Adrenal gland (tissue), 5 donors: ENCODE data around the gene ARHGEF5.

Source experiments
- CTCF ChIP-seq, 6 experiments: fragments of 450-650 bp in 4 of 6; fragments of 200-600 bp in 2 of 6; sonication (generic) in 1 of 6; IDR thresholded peaks; 1 replicate in 5 of 6; 2 replicates in 1 of 6; pipeline versions ENCODE4 v1.5.1 to v1.8.0; 2016 to 2021; ENCODE audit warnings: antibody characterized with exemption in 6 of 6, mild to moderate bottlenecking in 2 of 6, moderate library complexity in 1 of 6
- POLR2A ChIP-seq, 2 donors: fragments of 450-650 bp; IDR thresholded peaks; one replicate each; pipeline ENCODE4 v1.6.1; 2017; ENCODE audit warnings: antibody characterized with exemption in 2 of 2, mild to moderate bottlenecking in 2 of 2, moderate library complexity in 1 of 2
- donor health status: DM: no; HTN: no; CAD: no.

- TF ChIP-seq CTCF (IDR thresholded peaks at IDR 0.05) (no peak), POLR2A (IDR thresholded peaks at IDR 0.05) (no peak)
Observed at GRCh38 chr7:144407266-144407931, 52.2 kb downstream of the ARHGEF5 start.
